ENCODE results near the gene TLR10.

DNA sequence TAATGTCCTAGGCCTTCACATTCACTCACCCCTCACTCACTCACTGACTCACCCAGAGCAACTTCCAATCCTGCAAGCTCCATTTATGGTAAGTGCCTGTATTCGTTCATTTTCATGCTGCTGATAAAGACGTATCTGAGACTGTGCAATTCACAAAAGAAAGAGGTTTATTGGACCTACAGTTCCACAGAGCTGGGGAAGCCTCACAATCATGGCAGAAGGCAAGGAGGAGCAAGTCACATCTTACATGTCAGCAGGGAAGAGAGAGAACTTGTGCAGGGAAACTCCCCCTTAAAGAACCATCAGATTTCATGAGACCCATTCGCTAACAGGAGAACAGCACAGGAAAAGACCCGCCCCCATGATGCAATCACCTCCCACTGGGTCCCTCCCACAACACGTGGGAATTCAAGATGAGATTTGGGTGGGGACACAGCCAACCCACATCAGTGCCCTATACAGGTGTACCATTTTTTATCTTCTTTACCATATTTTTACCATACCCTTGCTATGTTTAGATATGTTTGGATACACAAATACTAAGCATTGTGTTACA is 40.0 kb upstream of the TLR10 start:
- TF ChIP-seq EZH2 (IDR thresholded peaks at IDR 0.05; ENCODE audit: borderline replicate concordance, insufficient read depth, low read length, poor library complexity, severe bottlenecking) (no peak), RAD21 (conservative IDR thresholded peaks at IDR 0.05) (no peak), POLR2AphosphoS5 (IDR thresholded peaks at IDR 0.05) (no peak), SMC3 (conservative IDR thresholded peaks at IDR 0.05; ENCODE audit: poor library complexity) (no peak), EP300 (conservative IDR thresholded peaks at IDR 0.05; ENCODE audit: poor library complexity, severe bottlenecking) (no peak)
- TF ChIP-seq, protein P1, sequence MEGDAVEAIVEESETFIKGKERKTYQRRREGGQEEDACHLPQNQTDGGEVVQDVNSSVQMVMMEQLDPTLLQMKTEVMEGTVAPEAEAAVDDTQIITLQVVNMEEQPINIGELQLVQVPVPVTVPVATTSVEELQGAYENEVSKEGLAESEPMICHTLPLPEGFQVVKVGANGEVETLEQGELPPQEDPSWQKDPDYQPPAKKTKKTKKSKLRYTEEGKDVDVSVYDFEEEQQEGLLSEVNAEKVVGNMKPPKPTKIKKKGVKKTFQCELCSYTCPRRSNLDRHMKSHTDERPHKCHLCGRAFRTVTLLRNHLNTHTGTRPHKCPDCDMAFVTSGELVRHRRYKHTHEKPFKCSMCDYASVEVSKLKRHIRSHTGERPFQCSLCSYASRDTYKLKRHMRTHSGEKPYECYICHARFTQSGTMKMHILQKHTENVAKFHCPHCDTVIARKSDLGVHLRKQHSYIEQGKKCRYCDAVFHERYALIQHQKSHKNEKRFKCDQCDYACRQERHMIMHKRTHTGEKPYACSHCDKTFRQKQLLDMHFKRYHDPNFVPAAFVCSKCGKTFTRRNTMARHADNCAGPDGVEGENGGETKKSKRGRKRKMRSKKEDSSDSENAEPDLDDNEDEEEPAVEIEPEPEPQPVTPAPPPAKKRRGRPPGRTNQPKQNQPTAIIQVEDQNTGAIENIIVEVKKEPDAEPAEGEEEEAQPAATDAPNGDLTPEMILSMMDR (IDR thresholded peaks at IDR 0.05; ENCODE audit: poor library complexity, severe bottlenecking) = no peak
- TF ChIP-seq, protein P2, sequence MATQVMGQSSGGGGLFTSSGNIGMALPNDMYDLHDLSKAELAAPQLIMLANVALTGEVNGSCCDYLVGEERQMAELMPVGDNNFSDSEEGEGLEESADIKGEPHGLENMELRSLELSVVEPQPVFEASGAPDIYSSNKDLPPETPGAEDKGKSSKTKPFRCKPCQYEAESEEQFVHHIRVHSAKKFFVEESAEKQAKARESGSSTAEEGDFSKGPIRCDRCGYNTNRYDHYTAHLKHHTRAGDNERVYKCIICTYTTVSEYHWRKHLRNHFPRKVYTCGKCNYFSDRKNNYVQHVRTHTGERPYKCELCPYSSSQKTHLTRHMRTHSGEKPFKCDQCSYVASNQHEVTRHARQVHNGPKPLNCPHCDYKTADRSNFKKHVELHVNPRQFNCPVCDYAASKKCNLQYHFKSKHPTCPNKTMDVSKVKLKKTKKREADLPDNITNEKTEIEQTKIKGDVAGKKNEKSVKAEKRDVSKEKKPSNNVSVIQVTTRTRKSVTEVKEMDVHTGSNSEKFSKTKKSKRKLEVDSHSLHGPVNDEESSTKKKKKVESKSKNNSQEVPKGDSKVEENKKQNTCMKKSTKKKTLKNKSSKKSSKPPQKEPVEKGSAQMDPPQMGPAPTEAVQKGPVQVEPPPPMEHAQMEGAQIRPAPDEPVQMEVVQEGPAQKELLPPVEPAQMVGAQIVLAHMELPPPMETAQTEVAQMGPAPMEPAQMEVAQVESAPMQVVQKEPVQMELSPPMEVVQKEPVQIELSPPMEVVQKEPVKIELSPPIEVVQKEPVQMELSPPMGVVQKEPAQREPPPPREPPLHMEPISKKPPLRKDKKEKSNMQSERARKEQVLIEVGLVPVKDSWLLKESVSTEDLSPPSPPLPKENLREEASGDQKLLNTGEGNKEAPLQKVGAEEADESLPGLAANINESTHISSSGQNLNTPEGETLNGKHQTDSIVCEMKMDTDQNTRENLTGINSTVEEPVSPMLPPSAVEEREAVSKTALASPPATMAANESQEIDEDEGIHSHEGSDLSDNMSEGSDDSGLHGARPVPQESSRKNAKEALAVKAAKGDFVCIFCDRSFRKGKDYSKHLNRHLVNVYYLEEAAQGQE (IDR thresholded peaks at IDR 0.05; ENCODE audit: borderline replicate concordance) = no peak

Measured in neural cell (in vitro differentiated cells).